COLO668 (cell line): ENCODE results near the gene ZNF282.

Experiments used
- DNase-seq: peaks from one replicate; lab custom pipeline; 2025; ENCODE audit not compliant: unreplicated experiment; lab: John Stamatoyannopoulos, UW

ZNF282 gene

GRCh38 chr7:149188637-149189259 lies 6.6 kb upstream of the ZNF282 start:
- no peak for DNase-seq

DNA sequence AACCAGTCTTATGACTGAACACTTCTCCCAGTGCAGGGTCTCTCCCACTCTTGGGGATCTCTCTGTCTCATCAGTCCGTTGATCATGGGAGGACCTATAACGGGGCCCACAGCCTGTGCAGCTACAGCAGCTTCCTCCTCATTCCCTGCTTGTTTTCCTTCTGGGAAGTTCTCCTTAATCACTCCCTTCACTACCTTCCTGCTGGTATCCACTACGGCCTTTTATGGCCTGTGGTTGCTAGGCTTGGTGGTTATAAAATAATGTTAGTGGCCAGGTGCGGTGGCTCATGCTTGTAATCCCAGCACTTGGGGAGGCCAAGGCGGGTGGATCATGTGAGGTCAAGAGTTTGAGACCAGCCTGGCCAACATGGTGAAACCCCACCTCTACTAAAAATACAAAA lies 3.5 kb upstream of the ZNF282 start:
- DNase-seq = no peak

GRCh38 chr7:149194799-149195179 lies 557 bp upstream of the ZNF282 start:
- no peak for DNase-seq

DNA sequence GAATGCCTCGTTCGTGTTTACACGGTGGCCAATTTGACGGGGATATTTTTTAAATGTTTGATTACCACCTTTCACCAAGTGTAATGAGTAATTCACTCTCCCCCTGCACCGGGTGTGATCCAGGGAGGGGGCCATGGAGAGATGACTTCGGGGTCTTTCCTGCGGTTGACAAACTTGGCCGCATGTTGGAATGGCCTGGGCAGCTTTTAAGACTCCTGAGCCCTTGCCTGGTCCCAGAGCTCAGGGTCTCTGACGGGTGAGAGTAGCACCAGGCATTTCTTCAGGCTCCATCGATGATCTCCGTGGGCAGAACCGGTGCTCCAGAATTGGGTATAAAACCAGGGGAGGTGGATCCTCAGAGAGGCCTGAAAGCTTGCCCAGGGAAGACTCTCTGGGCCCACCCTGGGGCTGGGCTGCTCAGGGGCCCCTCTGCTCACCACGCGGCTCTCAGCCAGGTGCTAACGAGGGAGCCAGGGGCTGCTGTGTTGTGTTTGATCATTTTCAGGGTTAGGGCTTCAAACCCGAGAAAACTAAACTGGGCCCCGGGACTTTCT lies 882 bp downstream of the ZNF282 start:
- DNase-seq = peak; percentile 23

GRCh38 chr7:149196705-149197171 lies 1.4 kb downstream of the ZNF282 start:
- peak; percentile 24 for DNase-seq

DNA sequence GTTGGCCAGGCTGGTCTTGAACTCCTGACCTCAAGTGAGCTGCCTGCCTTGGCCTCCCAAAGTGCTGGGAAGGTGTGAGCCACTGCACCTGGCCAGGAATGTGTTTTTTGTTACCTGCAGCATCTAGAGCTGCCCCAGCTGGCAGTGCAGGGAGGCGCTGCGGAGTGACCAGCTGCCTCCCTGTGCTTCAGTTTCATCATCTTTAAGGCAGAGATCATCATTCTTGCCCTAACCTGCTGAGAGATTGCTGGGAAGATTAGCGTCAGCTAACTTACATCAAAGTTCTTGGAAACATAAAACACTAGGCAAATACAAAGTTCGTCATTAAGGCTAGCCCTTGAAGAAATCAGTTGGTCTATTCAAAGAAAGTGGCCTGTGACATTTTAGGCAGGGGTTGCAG lies 2.3 kb downstream of the ZNF282 start:
- no peak for DNase-seq

DNA sequence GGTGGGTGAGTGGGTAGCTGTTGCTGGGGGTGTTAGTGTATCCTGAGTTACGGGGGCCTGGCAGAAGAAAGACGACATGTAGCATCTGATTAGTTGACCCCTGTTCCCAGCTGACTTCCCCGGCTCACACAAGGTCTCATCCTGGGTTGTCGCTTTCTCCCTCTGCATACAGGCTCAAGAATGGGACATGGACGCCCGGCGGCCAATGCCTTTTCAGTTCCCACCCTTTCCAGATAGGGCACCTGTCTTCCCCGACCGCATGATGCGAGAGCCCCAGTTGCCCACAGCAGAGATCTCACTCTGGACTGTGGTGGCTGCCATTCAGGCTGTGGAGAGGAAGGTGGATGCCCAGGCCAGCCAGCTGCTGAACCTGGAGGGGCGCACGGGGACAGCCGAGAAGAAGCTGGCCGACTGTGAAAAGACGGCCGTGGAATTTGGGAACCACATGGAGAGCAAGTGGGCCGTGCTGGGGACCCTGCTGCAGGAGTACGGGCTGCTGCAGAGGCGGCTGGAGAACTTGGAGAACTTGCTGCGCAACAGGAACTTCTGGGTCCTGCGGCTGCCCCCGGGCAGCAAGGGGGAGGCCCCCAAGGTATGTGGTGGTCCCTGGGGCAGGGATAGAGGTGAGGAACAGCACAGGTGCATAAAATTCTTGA lies 2.9 kb downstream of the ZNF282 start:
- no peak for DNase-seq

GRCh38 chr7:149199234-149199995 lies 4.1 kb downstream of the ZNF282 start:
- no peak for DNase-seq

- no peak for DNase-seq
These were observed 7.5 kb downstream of the ZNF282 start for GRCh38 chr7:149202831-149203231.

DNA sequence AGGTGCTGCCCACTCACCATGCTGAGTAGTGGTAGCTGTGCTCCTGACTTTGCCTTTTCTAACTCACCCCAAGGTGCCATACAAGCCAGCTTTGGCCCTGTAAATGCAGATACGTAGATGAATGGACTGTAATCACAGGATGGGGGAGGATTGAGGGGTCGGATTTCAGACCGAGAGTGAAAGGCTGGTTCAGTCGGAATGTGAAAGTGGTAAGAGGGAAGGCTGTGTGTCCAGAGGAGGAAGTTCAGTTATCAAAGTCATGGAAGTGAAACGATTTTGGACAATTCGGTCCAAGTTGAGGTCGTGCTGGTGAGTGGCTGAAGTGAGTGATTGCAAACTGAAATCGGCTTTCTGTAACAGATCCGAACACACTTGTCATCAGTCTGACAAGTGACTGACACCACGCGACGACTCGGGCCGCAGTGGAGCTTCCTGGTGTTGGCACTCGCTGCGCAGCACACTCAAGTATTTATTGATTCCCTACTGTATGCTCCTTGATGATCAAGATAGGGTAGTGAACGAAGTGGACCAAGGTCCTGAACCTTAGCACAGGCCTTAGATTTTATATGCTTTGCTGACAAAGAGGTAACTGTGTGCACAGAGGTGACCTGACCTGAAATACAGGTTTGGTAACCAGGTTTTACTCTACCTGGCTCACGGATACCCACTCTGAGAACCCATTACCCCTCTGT lies 10.5 kb downstream of the ZNF282 start:
- DNase-seq = no peak

GRCh38 chr7:149207324-149208035 lies 12.1 kb downstream of the ZNF282 start:
- no peak for DNase-seq

DNA sequence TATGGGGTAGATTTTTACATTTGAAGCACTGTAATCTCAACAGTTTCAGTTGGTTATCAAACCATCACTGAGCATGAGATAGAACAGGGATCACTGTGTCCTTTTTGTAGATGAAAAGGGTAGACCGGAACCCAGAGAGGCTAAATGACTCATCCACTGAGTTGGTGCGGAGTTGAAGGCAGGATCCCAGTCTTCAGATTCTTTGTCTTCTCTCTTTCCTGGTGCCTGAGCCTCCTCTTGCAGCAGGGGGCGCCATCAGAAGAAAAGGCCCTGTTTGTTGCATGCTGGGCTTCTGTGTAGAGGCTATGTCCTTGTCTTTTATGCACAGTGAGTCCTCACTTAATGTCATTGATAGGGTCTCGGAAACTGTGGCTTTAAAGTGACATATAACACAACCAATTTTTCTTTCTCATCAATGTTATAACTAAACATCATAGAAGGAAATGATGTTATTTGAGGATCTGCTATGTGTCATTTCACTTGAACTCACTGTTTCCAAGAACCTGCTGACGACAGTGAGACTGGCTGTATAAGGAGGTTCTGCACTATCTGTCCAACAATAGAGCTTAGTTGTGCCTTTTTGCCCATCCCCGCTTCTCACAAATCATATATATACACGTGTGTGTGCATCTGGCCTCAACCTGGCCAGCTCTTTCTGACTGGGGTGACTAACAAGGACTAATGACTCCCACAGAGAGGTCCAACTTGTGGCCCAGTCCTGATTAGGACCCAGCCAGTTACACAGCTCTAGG lies 14.3 kb downstream of the ZNF282 start:
- DNase-seq = peak; percentile 36

DNA sequence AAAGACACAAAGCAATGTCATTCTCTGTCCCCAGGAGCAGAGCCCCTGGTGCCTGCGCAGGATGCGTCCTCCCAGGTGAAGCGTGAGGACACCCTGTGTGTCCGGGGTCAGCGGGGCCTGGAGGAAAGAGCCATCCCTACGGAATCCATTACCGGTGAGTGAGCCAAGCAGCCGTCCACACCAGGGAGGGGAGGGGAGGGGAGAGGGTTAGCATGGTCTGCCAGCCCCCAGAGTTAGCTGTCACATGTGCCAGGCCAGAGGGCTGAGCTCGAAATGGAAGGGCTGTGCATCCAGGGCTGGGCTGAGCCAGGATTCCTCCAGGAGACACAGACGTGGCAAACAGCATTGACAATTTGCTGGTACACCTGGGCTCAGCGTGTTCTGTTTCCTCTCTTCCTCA lies 15.2 kb downstream of the ZNF282 start:
- DNase-seq = no peak

DNA sequence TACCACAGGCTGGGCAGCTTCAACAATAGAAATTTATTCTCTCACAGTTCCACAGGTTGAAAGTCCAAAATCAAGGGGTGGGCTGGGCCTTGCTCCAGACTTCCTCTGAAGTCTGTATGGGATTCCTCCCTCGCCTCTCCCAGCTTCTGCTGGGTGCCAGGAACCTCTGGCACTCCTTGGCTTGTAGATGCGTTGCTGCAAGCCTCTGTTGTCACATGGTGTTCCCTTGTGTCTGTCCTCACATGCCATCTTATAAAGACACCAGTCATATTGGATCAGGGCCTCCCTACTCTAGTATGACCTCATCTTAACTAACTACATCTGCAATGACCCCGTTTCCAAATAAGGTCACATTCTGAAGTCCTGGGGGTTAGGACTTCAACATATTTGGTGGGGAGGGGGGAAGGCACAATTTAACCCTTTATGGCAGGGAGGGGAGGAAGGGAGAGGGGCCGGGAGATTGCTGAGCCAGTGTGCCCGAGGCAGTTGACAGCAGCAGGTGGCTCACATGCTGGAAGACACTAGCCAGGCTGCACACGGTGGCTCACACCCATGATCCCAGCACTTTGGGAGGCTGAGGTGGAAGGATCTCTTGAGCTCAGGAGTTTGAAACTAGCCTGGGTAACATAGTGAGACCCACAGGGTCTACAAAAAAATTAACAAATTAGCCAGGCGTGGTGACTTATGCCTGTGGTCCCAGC lies 18.8 kb downstream of the ZNF282 start:
- DNase-seq = no peak

GRCh38 chr7:149216402-149216801 lies 21.1 kb downstream of the ZNF282 start:
- no peak for DNase-seq

DNA sequence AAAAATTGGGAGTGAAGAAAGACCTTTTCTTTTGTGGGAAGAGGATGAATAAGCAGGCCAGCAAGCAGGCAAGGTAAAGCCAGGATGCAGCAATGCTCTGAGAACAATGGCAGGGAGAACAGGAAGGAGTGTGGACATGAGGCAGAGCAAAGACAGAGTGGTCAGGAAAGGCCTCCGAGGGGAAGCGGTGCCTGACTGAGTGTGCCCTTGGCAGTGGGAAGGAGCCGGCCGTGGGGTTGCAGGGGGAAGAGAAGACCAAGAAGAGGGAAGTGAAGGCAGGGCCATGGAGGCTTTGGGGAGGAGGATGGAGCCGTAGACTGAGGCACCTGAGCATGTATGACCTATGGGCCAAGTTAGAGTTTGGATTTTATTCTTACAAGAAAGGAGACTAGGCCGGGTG lies 22.2 kb downstream of the ZNF282 start:
- DNase-seq = no peak

- no peak for DNase-seq
These were observed 23.4 kb downstream of the ZNF282 start for GRCh38 chr7:149218469-149219420.

- DNase-seq = no peak
These were observed 25.2 kb downstream of the ZNF282 start for GRCh38 chr7:149220534-149220933.
